B cell (primary cell): ENCODE results near the gene PSME2. TPM values are rescaled to one million over a fixed set of nuclear protein-coding genes. Genes with fewer than 3 reads are reported as not detected.
A peak's percentile ranks its signal among the peaks of the same experiment; 100 is the strongest.

Experiments
- ATAC-seq: fragments of 200-7000 bp; cut with Tn5 transposase; one replicate; pipeline ENCODE4 v1.10.0; 2021; ENCODE audit warnings: low read depth, mild to moderate bottlenecking, moderate number of reproducible peaks, moderate library complexity
- CTCF ChIA-PET: fragments of 350-600 bp; sonication (Branson Sonifier 250); formaldehyde crosslinking; loops from one replicate; lab custom pipeline; 2021; ENCODE audit warnings: antibody characterized with exemption, inconsistent platforms; lab: Charles Lee
- POLR2A ChIA-PET: fragments of 350-600 bp; sonication (Branson Sonifier 250); formaldehyde crosslinking; loops from one replicate; lab custom pipeline; 2021; ENCODE audit warnings: antibody characterized with exemption; lab: Charles Lee
- DNase-seq: peaks from one replicate; pipeline ENCODE4 v3.0.0; 2013
- H2AFZ ChIP-seq: 2 replicates; pipeline ENCODE4 v1.6.1; 2012; ENCODE audit warnings: mild to moderate bottlenecking, low read depth, low read length; ENCODE audit not compliant: insufficient read depth, poor library complexity, severe bottlenecking
- H3K27ac ChIP-seq, 2 donors: 1 replicate in 1 of 2; 2 replicates in 1 of 2; pipeline ENCODE4 v1.5.1; 2012 to 2013; ENCODE audit warnings: low read length in 2 of 2, mild to moderate bottlenecking in 2 of 2, moderate library complexity in 1 of 2
- H3K27me3 ChIP-seq, 4 experiments: fragments of 200-600 bp in 1 of 4; sonication (generic) in 1 of 4; replicated peaks in 1 of 4; 1 replicate in 2 of 4; 2 replicates in 2 of 4; pipeline versions ENCODE4 v1.6.1 to v1.7.0; 2013 to 2016; ENCODE audit warnings: low read length in 3 of 4, mild to moderate bottlenecking in 2 of 4, mixed read lengths in 1 of 4, moderate library complexity in 1 of 4; ENCODE audit not compliant: insufficient read depth in 4 of 4, control insufficient read depth in 3 of 4; ENCODE audit errors: control extremely low read depth in 1 of 4
- H3K36me3 ChIP-seq, 2 experiments: replicated peaks in 1 of 2; 1 replicate in 1 of 2; 2 replicates in 1 of 2; pipeline versions ENCODE4 v1.6.1 to v1.7.1; 2013; ENCODE audit warnings: low read length in 1 of 2; ENCODE audit not compliant: insufficient read depth in 2 of 2, control insufficient read depth in 1 of 2; ENCODE audit errors: control extremely low read depth in 1 of 2, extremely low read depth in 1 of 2
- H3K4me1 ChIP-seq, 2 donors: fragments of 200-600 bp in 1 of 2; sonication (generic) in 1 of 2; 1 replicate in 1 of 2; 2 replicates in 1 of 2; pipeline versions ENCODE4 v1.5.1 to v1.6.1; 2013 to 2017; ENCODE audit warnings: low read length in 2 of 2; ENCODE audit not compliant: control insufficient read depth in 2 of 2, insufficient read depth in 2 of 2
- H3K4me2 ChIP-seq: replicated peaks from 2 replicates; pipeline ENCODE3; 2012; ENCODE audit warnings: mild to moderate bottlenecking, low read depth, low read length; ENCODE audit not compliant: poor library complexity, severe bottlenecking
- H3K4me3 ChIP-seq, 5 experiments: fragments of 200-600 bp in 1 of 5; sonication (generic) in 1 of 5; 1 replicate in 3 of 5; 2 replicates in 2 of 5; pipeline versions ENCODE4 v1.5.1 to v1.7.0; 2011 to 2016; ENCODE audit warnings: low read length in 4 of 5, mild to moderate bottlenecking in 4 of 5, low read depth in 2 of 5, control low read depth in 1 of 5, moderate library complexity in 1 of 5; ENCODE audit not compliant: insufficient read depth in 1 of 5; ENCODE audit errors: control extremely low read depth in 1 of 5, extremely low read depth in 1 of 5
- H3K79me2 ChIP-seq: fragments of 200-600 bp; sonication (generic); one replicate; pipeline ENCODE4 v1.6.0; 2016; ENCODE audit warnings: low read length; ENCODE audit not compliant: control insufficient read depth, insufficient read depth
- H3K9ac ChIP-seq: fragments of 200-600 bp; sonication (generic); 2 replicates; pipeline ENCODE4 v1.6.1; 2017; ENCODE audit warnings: mild to moderate bottlenecking, low read length, moderate library complexity
- H3K9me3 ChIP-seq, 3 donors: one replicate each; pipeline versions ENCODE4 v1.6.1 to v1.7.1; 2013; ENCODE audit warnings: low read length in 2 of 3; ENCODE audit not compliant: control insufficient read depth in 2 of 3, insufficient read depth in 1 of 3; ENCODE audit errors: control extremely low read depth in 1 of 3
- H4K20me1 ChIP-seq: 2 replicates; pipeline ENCODE4 v1.6.0; 2012; ENCODE audit warnings: mild to moderate bottlenecking, low read length; ENCODE audit not compliant: insufficient read depth, control insufficient read depth, poor library complexity, severe bottlenecking
- H3K27ac Mint-ChIP-seq: one replicate; pipeline ENCODE4 v1.8.0; 2021; ENCODE audit warnings: mixed read lengths
- H3K27me3 Mint-ChIP-seq: one replicate; pipeline ENCODE4 v1.8.0; 2021; ENCODE audit warnings: mixed read lengths
- H3K4me1 Mint-ChIP-seq: one replicate; pipeline ENCODE4 v1.8.0; 2021; ENCODE audit warnings: mixed read lengths
- H3K4me3 Mint-ChIP-seq: one replicate; pipeline ENCODE4 v1.8.0; 2021; ENCODE audit warnings: mixed read lengths
- H3K9me3 Mint-ChIP-seq: one replicate; pipeline ENCODE4 v1.8.0; 2022; ENCODE audit warnings: mixed read lengths; ENCODE audit not compliant: insufficient read depth
- EZH2 ChIP-seq: IDR thresholded peaks from 2 replicates; pipeline ENCODE4 v1.6.1; 2012; ENCODE audit warnings: borderline replicate concordance, low read depth, mild to moderate bottlenecking, moderate library complexity, low read length; ENCODE audit not compliant: insufficient read depth, poor library complexity, severe bottlenecking
- whole genome bisulfite sequencing: methylation state at CpG from one replicate; pipeline ENCODE4 v1.1.5; 2013; ENCODE audit warnings: missing lambda C conversion rate; ENCODE audit not compliant: insufficient coverage; 5-methylcytosine and 5-hydroxymethylcytosine counted together
- intact Hi-C: fragments of 100-400 bp; cut with micrococcal nuclease; formaldehyde crosslinking; loops from one replicate; pipeline ENCODE4 v1.10.0; 2022
- polyA plus RNA-seq: library from polyadenylated mRNA; depleted of rRNA; stranded (reverse); fragments of >200 nt; gene quantifications from 2 replicates; pipeline ENCODE4 v1.2.3, GENCODE V29; 2012
- total RNA-seq, 2 donors: library from RNA; stranded (reverse); fragments of 120-200 nt in 1 of 2; gene quantifications; 1 replicate in 1 of 2; 2 replicates in 1 of 2; pipeline versions ENCODE4 v1.2.3 to v1.2.4, GENCODE V29; 2013 to 2022
- TF ChIP-seq, protein P1 (sequence below): fragments of 200-600 bp; IDR thresholded peaks from one replicate; pipeline ENCODE4 v1.8.0; 2022; ENCODE audit warnings: antibody characterized with exemption, mild to moderate bottlenecking

Gene PSME2
- total and polyA plus RNA-seq, 2 donors (not counting 1 experiment from before 2014, with no cell fraction given), result 126 to 141 TPM

DNA sequence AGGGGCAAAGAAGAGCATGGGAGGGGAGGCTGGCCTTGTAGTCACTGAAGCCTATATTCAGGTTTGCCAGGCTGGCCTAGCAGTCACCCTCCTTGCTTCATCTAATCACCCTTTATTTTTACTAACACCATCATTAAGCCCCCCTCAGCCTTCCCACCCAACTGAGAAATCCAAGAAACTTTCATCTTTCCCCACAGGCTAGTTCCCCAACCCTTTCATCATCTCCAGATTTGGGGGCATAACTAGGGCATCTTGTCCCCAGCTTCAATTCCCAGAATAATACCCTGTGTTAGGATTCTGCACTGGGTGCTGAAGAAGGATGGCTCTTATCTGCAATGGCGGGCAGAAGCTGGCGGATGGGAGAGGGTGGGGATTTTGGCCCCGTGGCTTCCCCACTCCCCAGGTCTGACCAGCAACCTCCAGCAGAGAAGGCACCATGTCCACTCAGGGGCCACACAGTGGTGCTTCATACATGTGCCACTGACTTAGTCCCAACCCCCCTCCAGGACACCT, 45.4 kb downstream of the PSME2 start:
- POLR2A ChIA-PET, result interaction anchor here (1.1 kb wide), 1 partner anchor 43 kb away, joined by 3 read pairs; no protein-coding TSS in a partner anchor
- TF ChIP-seq, protein P1, sequence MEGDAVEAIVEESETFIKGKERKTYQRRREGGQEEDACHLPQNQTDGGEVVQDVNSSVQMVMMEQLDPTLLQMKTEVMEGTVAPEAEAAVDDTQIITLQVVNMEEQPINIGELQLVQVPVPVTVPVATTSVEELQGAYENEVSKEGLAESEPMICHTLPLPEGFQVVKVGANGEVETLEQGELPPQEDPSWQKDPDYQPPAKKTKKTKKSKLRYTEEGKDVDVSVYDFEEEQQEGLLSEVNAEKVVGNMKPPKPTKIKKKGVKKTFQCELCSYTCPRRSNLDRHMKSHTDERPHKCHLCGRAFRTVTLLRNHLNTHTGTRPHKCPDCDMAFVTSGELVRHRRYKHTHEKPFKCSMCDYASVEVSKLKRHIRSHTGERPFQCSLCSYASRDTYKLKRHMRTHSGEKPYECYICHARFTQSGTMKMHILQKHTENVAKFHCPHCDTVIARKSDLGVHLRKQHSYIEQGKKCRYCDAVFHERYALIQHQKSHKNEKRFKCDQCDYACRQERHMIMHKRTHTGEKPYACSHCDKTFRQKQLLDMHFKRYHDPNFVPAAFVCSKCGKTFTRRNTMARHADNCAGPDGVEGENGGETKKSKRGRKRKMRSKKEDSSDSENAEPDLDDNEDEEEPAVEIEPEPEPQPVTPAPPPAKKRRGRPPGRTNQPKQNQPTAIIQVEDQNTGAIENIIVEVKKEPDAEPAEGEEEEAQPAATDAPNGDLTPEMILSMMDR, result no peak
- TF ChIP-seq EZH2, result no peak
- CTCF ChIA-PET, result interaction anchor here (1.2 to 11.7 kb wide), 4 partner anchors 8 to 42 kb away, joined by 4 to 292 read pairs (median 6); partner anchors contain the start of gene PCK2

DNA sequence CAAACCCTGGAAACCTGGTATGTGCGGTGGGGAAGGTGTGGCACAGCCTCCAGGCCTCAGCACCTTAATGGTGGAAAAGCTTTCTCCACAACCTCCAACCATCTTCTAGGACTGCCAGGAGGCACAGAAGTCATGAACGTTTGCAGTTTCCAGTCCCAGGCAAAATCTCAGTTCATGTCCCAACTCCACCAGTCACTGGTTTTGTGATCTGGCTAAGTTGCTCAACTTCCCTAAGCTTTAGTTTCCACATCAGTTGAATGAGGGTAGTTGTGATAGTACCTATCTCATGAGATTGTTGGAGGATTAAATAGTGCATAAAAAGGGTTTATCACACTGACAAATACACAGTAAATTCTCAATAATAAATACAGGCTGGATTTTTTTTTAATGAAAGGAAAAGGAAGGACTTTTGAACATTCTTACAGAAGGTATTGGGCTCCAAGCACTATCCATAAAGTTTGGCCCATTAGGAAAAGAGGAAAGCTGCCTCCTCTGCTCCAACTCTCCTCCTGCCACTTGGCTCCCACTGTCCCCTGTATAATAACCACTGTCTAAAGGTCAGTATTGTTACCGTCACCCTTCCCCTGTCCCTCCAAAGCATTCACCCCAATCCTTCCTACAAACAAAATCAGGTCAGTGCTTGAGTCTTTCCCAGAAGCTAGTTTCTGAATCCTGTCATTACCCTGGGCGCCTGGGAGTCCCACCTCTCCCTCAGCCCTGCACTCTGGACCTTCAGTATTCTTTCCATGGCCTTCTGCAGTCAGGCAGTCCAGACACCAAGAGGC, 46.0 kb downstream of the PSME2 start:
- Histone ChIP-seq H3K9ac (no peak overlapping the region), H3K27ac (no peak overlapping the region), H3K4me1 (peaks cover 5 to 13% of the 10 kb centered on the region in 2 donors), H3K79me2 (peaks cover 34% of the 10 kb centered on the region), H2AFZ (no peak overlapping the region), H3K27me3 (no peaks in the 10 kb centered on the region), H3K4me3 (no peak overlapping the region), H4K20me1 (peaks cover 7% of the 10 kb centered on the region), H3K9me3 (no peaks in the 10 kb centered on the region), H3K36me3 (peaks cover 2 to 69% of the 10 kb centered on the region in 2 experiments), H3K4me2 (no peak overlapping the region)
- intact Hi-C loops, result loop anchor here (10.0 kb wide), 1 partner anchor 116 kb away; the partner anchor contains the start of gene DHRS4L2
- ATAC-seq (no peak), DNase-seq (no peak)
- peak overlapping the region; percentile 50 for H3K27ac Mint-ChIP-seq
- ChIA-PET POLR2A (no interaction called here), CTCF (interaction anchor here (1.2 to 11.7 kb wide), 4 partner anchors 7 to 42 kb away, joined by 4 to 292 read pairs (median 6); partner anchors contain the start of gene PCK2)
- no peaks in the 10 kb centered on the region for H3K9me3 Mint-ChIP-seq
- H3K4me1 Mint-ChIP-seq, result peaks cover 13% of the 10 kb centered on the region
- no peaks in the 10 kb centered on the region for H3K27me3 Mint-ChIP-seq
- no peak overlapping the region for H3K4me3 Mint-ChIP-seq
- TF ChIP-seq, protein P1, result no peak
- TF ChIP-seq EZH2, result no peak
- WGBS, result 100% methylated on average over 3 of the region's 4 CpGs

More for the DNA sequence above, 45.4 kb downstream of the PSME2 start:
- peaks cover 29% of the 10 kb centered on the region for H3K79me2 ChIP-seq
- WGBS, result no CpG with 5 or more reads among the region's 3 CpGs
- no peak overlapping the region for H2AFZ ChIP-seq
- H3K27ac Mint-ChIP-seq, result peak overlapping the region; percentile 50
- H3K27me3 ChIP-seq, result no peaks in the 10 kb centered on the region
- peaks cover 7% of the 10 kb centered on the region for H4K20me1 ChIP-seq
- no peak overlapping the region for H3K4me2 ChIP-seq
- DNase-seq (no peak), ATAC-seq (no peak)
- no peak overlapping the region for H3K4me3 ChIP-seq
- H3K36me3 ChIP-seq, result peaks cover 2 to 69% of the 10 kb centered on the region in 2 experiments
- H3K4me1 ChIP-seq, result peaks cover 0 to 7% of the 10 kb centered on the region in 2 donors
- no peak overlapping the region for H3K4me3 Mint-ChIP-seq
- H3K27ac ChIP-seq, result no peak overlapping the region
- no peak overlapping the region for H3K9ac ChIP-seq
- H3K4me1 Mint-ChIP-seq, result peaks cover 8% of the 10 kb centered on the region
- intact Hi-C loops, result loop anchor here (10.0 kb wide), 1 partner anchor 116 kb away; the partner anchor contains the start of gene DHRS4L2
- no peaks in the 10 kb centered on the region for H3K9me3 Mint-ChIP-seq
- H3K9me3 ChIP-seq, result no peaks in the 10 kb centered on the region
- H3K27me3 Mint-ChIP-seq, result no peaks in the 10 kb centered on the region
